Stimulated activated CD4-positive, alpha-beta T cell treated with anti-CD3 and anti-CD28 coated beads, Interleukin-12 subunit alpha, Interleukin-12 subunit beta, amount 100 ng/mL, for 24 hours (primary cell): Measurements from ENCODE around the gene RSPH10B2.
"Not testable (repeated sequence)": the region's sequence is repeated elsewhere in the genome, so short reads cannot be mapped to it uniquely, and the experiment has no call there.

ENCODE experiments used
- DNase-seq, 2 experiments: peaks; one replicate each; pipeline ENCODE4 v3.0.0-alpha.2; 2020; ENCODE audit warnings: low read depth in 2 of 2

RSPH10B2 gene

GRCh38 chr7:6753964-6754363, at the start of gene RSPH10B2:
TSS of gene RSPH10B2 (plus strand) at chr7:6754103. CDS start at chr7:6757678, 3,575 bp downstream.
- not testable (repeated sequence) for DNase-seq

GRCh38 chr7:6705959-6706665, 47.8 kb upstream of the RSPH10B2 start:
- DNase-seq, result peak in 1 of 2 experiments; percentile 9

GRCh38 chr7:6706666-6707407, 47.1 kb upstream of the RSPH10B2 start, which contains the start of gene ZNF12:
TSS of gene ZNF12 (minus strand) at chr7:6706947. CDS start at chr7:6705173, 1,774 bp downstream.
- peak; percentile 94 to 95 for DNase-seq

- DNase-seq, result no peak
Observed at GRCh38 chr7:6708304-6708703, 45.6 kb upstream of the RSPH10B2 start.

- DNase-seq, result no peak
Observed at GRCh38 chr7:6709808-6710207, 44.1 kb upstream of the RSPH10B2 start.

- no peak for DNase-seq
Observed at GRCh38 chr7:6714360-6714759, 39.5 kb upstream of the RSPH10B2 start.

- not testable (repeated sequence) for DNase-seq
Observed at GRCh38 chr7:6715898-6716297, 38.0 kb upstream of the RSPH10B2 start.

- DNase-seq, result no peak
Observed at GRCh38 chr7:6718124-6718523, 35.8 kb upstream of the RSPH10B2 start.

- not testable (repeated sequence) for DNase-seq
Observed at GRCh38 chr7:6724351-6724750, 29.6 kb upstream of the RSPH10B2 start.

- DNase-seq, result no peak
Observed at GRCh38 chr7:6725003-6725402, 28.9 kb upstream of the RSPH10B2 start.

GRCh38 chr7:6726341-6726740, 27.6 kb upstream of the RSPH10B2 start:
- not testable (repeated sequence) for DNase-seq

GRCh38 chr7:6727663-6728062, 26.2 kb upstream of the RSPH10B2 start:
- DNase-seq, result no peak

GRCh38 chr7:6728893-6729491, 24.9 kb upstream of the RSPH10B2 start:
- not testable (repeated sequence) for DNase-seq

- DNase-seq, result peak; percentile 58 to 81
Observed at GRCh38 chr7:6729492-6730342, 24.2 kb upstream of the RSPH10B2 start.

- peak in 1 of 2 experiments; percentile 17 for DNase-seq
Observed at GRCh38 chr7:6730343-6730633, 23.6 kb upstream of the RSPH10B2 start.

GRCh38 chr7:6738415-6738814, 15.5 kb upstream of the RSPH10B2 start:
- DNase-seq, result not testable (repeated sequence)

GRCh38 chr7:6744410-6745100, 9.3 kb upstream of the RSPH10B2 start:
- DNase-seq, result not testable (repeated sequence)

GRCh38 chr7:6749335-6749734, 4.6 kb upstream of the RSPH10B2 start:
- DNase-seq, result not testable (repeated sequence)

GRCh38 chr7:6750173-6750572, 3.7 kb upstream of the RSPH10B2 start:
- DNase-seq, result not testable (repeated sequence)

GRCh38 chr7:6761186-6761585, 7.3 kb downstream of the RSPH10B2 start:
- not testable (repeated sequence) for DNase-seq

- not testable (repeated sequence) for DNase-seq
Observed at GRCh38 chr7:6781581-6781980, 27.7 kb downstream of the RSPH10B2 start.
